Measurements from ENCODE around the gene INPP1. TPM values are rescaled to one million over a fixed set of nuclear protein-coding genes. Genes with fewer than 3 reads are reported as not detected.

The INPP1 gene
- total and polyA plus RNA-seq, 4 donors, result 9.1 to 13.2 (median 12.4) TPM

DNA sequence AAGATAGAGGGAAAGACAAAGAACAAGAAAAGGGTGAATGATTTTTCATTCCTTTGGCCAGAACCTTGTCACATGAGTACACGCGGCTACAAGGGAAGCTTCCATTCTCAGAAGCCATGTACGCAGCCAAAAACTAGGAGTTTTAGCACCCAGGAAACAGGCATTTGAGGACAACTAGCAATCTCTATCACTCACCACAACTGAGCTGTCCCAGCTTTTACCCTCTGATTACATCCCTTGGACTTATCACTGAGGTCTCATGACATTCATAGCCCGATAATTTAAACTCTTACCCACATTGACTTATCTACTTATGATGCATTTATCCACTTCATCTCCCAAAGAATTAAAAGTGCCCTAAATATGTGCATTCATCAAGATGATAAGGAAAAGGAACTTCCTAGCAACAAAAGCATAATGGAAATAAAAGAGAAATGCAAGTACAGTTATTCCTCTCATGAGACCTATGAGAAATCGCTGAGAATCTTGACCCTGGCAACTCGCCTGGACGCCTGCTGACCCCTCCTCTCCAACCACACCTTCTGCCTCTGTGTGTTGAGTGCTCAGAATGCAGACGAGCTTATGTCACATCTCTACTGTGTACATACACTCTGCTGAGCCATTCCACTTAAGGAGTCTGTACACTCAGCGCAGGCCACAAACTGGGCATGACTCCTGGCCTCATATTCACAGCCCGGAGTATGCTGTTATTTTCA is 36.0 kb downstream of the INPP1 start:
- Histone ChIP-seq H3K36me3 (ENCODE audit: control insufficient read depth in 4 of 4, insufficient read depth in 3 of 4, low read depth in 1 of 4, low read length in 3 of 4) (no peaks in the 10 kb centered on the region), H3K9me3 (ENCODE audit: control insufficient read depth in 4 of 4, low read length in 3 of 4) (no peaks in the 10 kb centered on the region), H3K27me3 (ENCODE audit: control insufficient read depth in 4 of 4, insufficient read depth in 4 of 4, low read length in 3 of 4) (no peaks in the 10 kb centered on the region), H3K27ac (ENCODE audit: low read depth in 1 of 2, low read length in 2 of 2) (no peak overlapping the region), H3K9ac (ENCODE audit: low read depth in 1 of 2, low read length in 2 of 2) (no peak overlapping the region), H3K4me1 (ENCODE audit: control insufficient read depth in 4 of 4, insufficient read depth in 4 of 4, low read length in 3 of 4) (peaks cover 1 to 14% (median 6%) of the 10 kb centered on the region in 4 donors), H3K4me3 (ENCODE audit: low read depth in 1 of 3, low read length in 3 of 3) (no peak overlapping the region)
- no peak for DNase-seq (ENCODE audit: low spot score)
- WGBS, result 84% methylated on average over 10 of the region's 10 CpGs
- TF ChIP-seq, protein P1, sequence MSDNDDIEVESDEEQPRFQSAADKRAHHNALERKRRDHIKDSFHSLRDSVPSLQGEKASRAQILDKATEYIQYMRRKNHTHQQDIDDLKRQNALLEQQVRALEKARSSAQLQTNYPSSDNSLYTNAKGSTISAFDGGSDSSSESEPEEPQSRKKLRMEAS (IDR thresholded peaks at IDR 0.05), result no peak
- no peak for TF ChIP-seq GABPA (IDR thresholded peaks at IDR 0.05 in 1 of 2, conservative IDR thresholded peaks at IDR 0.05 in 1 of 2)
- TF ChIP-seq, protein P2, sequence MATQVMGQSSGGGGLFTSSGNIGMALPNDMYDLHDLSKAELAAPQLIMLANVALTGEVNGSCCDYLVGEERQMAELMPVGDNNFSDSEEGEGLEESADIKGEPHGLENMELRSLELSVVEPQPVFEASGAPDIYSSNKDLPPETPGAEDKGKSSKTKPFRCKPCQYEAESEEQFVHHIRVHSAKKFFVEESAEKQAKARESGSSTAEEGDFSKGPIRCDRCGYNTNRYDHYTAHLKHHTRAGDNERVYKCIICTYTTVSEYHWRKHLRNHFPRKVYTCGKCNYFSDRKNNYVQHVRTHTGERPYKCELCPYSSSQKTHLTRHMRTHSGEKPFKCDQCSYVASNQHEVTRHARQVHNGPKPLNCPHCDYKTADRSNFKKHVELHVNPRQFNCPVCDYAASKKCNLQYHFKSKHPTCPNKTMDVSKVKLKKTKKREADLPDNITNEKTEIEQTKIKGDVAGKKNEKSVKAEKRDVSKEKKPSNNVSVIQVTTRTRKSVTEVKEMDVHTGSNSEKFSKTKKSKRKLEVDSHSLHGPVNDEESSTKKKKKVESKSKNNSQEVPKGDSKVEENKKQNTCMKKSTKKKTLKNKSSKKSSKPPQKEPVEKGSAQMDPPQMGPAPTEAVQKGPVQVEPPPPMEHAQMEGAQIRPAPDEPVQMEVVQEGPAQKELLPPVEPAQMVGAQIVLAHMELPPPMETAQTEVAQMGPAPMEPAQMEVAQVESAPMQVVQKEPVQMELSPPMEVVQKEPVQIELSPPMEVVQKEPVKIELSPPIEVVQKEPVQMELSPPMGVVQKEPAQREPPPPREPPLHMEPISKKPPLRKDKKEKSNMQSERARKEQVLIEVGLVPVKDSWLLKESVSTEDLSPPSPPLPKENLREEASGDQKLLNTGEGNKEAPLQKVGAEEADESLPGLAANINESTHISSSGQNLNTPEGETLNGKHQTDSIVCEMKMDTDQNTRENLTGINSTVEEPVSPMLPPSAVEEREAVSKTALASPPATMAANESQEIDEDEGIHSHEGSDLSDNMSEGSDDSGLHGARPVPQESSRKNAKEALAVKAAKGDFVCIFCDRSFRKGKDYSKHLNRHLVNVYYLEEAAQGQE (IDR thresholded peaks at IDR 0.05), result no peak
- no peak for TF ChIP-seq TAF1 (conservative IDR thresholded peaks at IDR 0.05)
- TF ChIP-seq RAD21 (IDR thresholded peaks at IDR 0.05), result no peak
- no peak for TF ChIP-seq EGR1 (IDR thresholded peaks at IDR 0.05; ENCODE audit: low read depth in 2 of 2)
- TF ChIP-seq HNF4A (conservative IDR thresholded peaks at IDR 0.05), result no peak
- TF ChIP-seq, protein P3, sequence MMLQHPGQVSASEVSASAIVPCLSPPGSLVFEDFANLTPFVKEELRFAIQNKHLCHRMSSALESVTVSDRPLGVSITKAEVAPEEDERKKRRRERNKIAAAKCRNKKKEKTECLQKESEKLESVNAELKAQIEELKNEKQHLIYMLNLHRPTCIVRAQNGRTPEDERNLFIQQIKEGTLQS (IDR thresholded peaks at IDR 0.05), result no peak
- TF ChIP-seq FOXA2 (IDR thresholded peaks at IDR 0.05), result no peak
- TF ChIP-seq, protein P4, sequence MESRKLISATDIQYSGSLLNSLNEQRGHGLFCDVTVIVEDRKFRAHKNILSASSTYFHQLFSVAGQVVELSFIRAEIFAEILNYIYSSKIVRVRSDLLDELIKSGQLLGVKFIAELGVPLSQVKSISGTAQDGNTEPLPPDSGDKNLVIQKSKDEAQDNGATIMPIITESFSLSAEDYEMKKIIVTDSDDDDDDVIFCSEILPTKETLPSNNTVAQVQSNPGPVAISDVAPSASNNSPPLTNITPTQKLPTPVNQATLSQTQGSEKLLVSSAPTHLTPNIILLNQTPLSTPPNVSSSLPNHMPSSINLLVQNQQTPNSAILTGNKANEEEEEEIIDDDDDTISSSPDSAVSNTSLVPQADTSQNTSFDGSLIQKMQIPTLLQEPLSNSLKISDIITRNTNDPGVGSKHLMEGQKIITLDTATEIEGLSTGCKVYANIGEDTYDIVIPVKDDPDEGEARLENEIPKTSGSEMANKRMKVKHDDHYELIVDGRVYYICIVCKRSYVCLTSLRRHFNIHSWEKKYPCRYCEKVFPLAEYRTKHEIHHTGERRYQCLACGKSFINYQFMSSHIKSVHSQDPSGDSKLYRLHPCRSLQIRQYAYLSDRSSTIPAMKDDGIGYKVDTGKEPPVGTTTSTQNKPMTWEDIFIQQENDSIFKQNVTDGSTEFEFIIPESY (IDR thresholded peaks at IDR 0.05), result no peak
- TF ChIP-seq YY1 (IDR thresholded peaks at IDR 0.05), result no peak
- TF ChIP-seq JUND (IDR thresholded peaks at IDR 0.05), result no peak
- TF ChIP-seq RXRA (IDR thresholded peaks at IDR 0.05), result no peak
- no peak for TF ChIP-seq HNF4G (IDR thresholded peaks at IDR 0.05)
- TF ChIP-seq SP1 (IDR thresholded peaks at IDR 0.05), result no peak
- TF ChIP-seq NR2F2 (IDR thresholded peaks at IDR 0.05), result no peak
- TF ChIP-seq, protein P5, sequence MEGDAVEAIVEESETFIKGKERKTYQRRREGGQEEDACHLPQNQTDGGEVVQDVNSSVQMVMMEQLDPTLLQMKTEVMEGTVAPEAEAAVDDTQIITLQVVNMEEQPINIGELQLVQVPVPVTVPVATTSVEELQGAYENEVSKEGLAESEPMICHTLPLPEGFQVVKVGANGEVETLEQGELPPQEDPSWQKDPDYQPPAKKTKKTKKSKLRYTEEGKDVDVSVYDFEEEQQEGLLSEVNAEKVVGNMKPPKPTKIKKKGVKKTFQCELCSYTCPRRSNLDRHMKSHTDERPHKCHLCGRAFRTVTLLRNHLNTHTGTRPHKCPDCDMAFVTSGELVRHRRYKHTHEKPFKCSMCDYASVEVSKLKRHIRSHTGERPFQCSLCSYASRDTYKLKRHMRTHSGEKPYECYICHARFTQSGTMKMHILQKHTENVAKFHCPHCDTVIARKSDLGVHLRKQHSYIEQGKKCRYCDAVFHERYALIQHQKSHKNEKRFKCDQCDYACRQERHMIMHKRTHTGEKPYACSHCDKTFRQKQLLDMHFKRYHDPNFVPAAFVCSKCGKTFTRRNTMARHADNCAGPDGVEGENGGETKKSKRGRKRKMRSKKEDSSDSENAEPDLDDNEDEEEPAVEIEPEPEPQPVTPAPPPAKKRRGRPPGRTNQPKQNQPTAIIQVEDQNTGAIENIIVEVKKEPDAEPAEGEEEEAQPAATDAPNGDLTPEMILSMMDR (IDR thresholded peaks at IDR 0.05; ENCODE audit: low read depth, low read length, missing input control), result no peak

Measured in liver (tissue), 9 donors.